Endodermal cell (in vitro differentiated cells): ENCODE results near the gene LAMB4. TPM values are rescaled to one million over a fixed set of nuclear protein-coding genes. Genes with fewer than 3 reads are reported as not detected.

Experiments
- DNase-seq: peaks from one replicate; pipeline ENCODE4 v3.0.0-alpha.2; 2017
- H3K27ac ChIP-seq: 2 replicates; pipeline ENCODE4 v1.5.1; 2013; ENCODE audit warnings: mild to moderate bottlenecking, low read depth, low read length, moderate library complexity
- H3K27me3 ChIP-seq: 2 replicates; pipeline ENCODE4 v1.6.1; 2013; ENCODE audit warnings: mild to moderate bottlenecking, low read length, moderate library complexity; ENCODE audit not compliant: insufficient read depth, control insufficient read depth, poor library complexity, severe bottlenecking
- H3K36me3 ChIP-seq: 2 replicates; pipeline ENCODE4 v1.7.0; 2013; ENCODE audit warnings: mild to moderate bottlenecking, low read length, moderate library complexity; ENCODE audit not compliant: control insufficient read depth, insufficient read depth
- H3K4me1 ChIP-seq: one replicate; pipeline ENCODE4 v1.7.0; 2013; ENCODE audit warnings: low read length; ENCODE audit not compliant: control insufficient read depth, insufficient read depth
- H3K4me3 ChIP-seq: 2 replicates; pipeline ENCODE4 v1.5.1; 2013; ENCODE audit warnings: mild to moderate bottlenecking, low read length, moderate library complexity
- H3K9ac ChIP-seq: 2 replicates; pipeline ENCODE4 v1.6.1; 2013; ENCODE audit warnings: mild to moderate bottlenecking, low read length, moderate library complexity; ENCODE audit not compliant: poor library complexity, severe bottlenecking; ENCODE audit errors: extremely low read depth
- H3K9me3 ChIP-seq: 2 replicates; pipeline ENCODE4 v1.6.1; 2013; ENCODE audit warnings: mild to moderate bottlenecking, low read length, moderate library complexity; ENCODE audit not compliant: control insufficient read depth
- H3K27ac Mint-ChIP-seq: 2 replicates; pipeline ENCODE4 v1.8.0; 2020; ENCODE audit warnings: mixed read lengths
- H3K27me3 Mint-ChIP-seq: 2 replicates; pipeline ENCODE4 v1.8.0; 2021; ENCODE audit warnings: mild to moderate bottlenecking, mixed read lengths; ENCODE audit not compliant: insufficient read depth
- H3K36me3 Mint-ChIP-seq: 2 replicates; pipeline ENCODE4 v1.8.0; 2020; ENCODE audit warnings: low read depth, mixed read lengths
- H3K4me1 Mint-ChIP-seq: 2 replicates; pipeline ENCODE4 v1.8.0; 2020; ENCODE audit warnings: mixed read lengths
- H3K4me3 Mint-ChIP-seq: 2 replicates; pipeline ENCODE4 v1.8.0; 2020; ENCODE audit warnings: mild to moderate bottlenecking, moderate library complexity, mixed read lengths
- H3K9me3 Mint-ChIP-seq: 2 replicates; pipeline ENCODE4 v1.8.0; 2020; ENCODE audit warnings: mild to moderate bottlenecking, mixed read lengths
- CTCF ChIP-seq: fragments of 200-600 bp; sonication (generic); conservative IDR thresholded peaks from 2 replicates; pipeline ENCODE4 v1.5.0; 2021; ENCODE audit warnings: antibody characterized with exemption, mild to moderate bottlenecking
- total RNA-seq, 2 donors: library from RNA; stranded (reverse); fragmentation: NEBNext Ultra II Directional in 1 of 2; extraction: Animal tissue kit (Norgen Biotek cat#: 25700) in 1 of 2; gene quantifications; 2 replicates in 1 of 2; 3 replicates in 1 of 2; pipeline ENCODE4 v1.2.1, GENCODE V29; 2021

The LAMB4 gene
- total RNA-seq, 2 donors from 2014 or later, result not detected

- Mint-ChIP-seq H3K36me3 (peaks cover 72% of the 10 kb centered on the region), H3K4me3 (no peak overlapping the region)
- H3K27ac ChIP-seq, result no peak overlapping the region
Measured at GRCh38 chr7:107973861-107974260, 156.3 kb downstream of the LAMB4 start.

More at GRCh38 chr7:107973861-107974260, 156.3 kb downstream of the LAMB4 start:
- H3K9me3 ChIP-seq, result no peaks in the 10 kb centered on the region
- no peak for TF ChIP-seq CTCF
- no peak overlapping the region for H3K4me3 ChIP-seq
- no peaks in the 10 kb centered on the region for H3K4me1 ChIP-seq
- DNase-seq, result no peak
- H3K27me3 ChIP-seq, result no peaks in the 10 kb centered on the region
- no peak overlapping the region for H3K9ac ChIP-seq
- no peaks in the 10 kb centered on the region for H3K27me3 Mint-ChIP-seq
- no peak overlapping the region for H3K27ac Mint-ChIP-seq
- no peaks in the 10 kb centered on the region for H3K4me1 Mint-ChIP-seq
- H3K9me3 Mint-ChIP-seq, result no peaks in the 10 kb centered on the region
- peaks cover 98% of the 10 kb centered on the region for H3K36me3 ChIP-seq

Other genes starting within 250 kb of the LAMB4 start
- 10 to 100 TPM; 82.4 to 82.5 TPM for gene DLD, start 239.2 kb downstream of the LAMB4 start, total RNA-seq
- 100 to 1,000 TPM; 192 to 209 TPM for gene LAMB1, start 127.2 kb downstream of the LAMB4 start, total RNA-seq